ENCODE measurements around the gene GSAP. TPM values are rescaled to one million over a fixed set of nuclear protein-coding genes. Genes with fewer than 3 reads are reported as not detected.

Gene GSAP
- total and polyA plus RNA-seq, 2 of the 4 experiments (the other 2 are of a cell fraction) = 1.6 to 1.8 TPM

- no peak for TF ChIP-seq NFE2L2 (IDR thresholded peaks at IDR 0.05; ENCODE audit: low read depth, low read length)
- no peak for TF ChIP-seq CHD1 (IDR thresholded peaks at IDR 0.05; ENCODE audit: low read depth, low read length)
Observed at GRCh38 chr7:77409005-77409738, 7.0 kb downstream of the GSAP start (continued).

DNA sequence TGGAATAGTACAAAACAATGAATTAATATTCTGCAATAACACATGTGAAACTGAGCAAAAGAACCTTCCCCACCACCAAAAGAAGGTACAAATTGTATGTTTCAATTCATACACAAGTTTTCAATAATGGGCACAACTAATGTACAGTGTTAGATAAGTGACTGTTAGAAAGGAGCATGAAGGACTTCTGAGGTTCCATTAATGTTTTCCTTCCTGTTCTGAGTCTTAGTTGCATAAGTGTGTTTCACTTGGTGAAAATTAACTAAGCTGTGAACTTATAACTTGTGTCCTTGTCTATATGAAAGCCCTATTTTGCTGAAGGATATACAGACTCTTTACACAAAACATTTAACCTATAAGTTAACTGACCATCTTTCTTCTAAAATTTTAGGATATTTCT, 8.2 kb downstream of the GSAP start:
- Histone ChIP-seq H2BK15ac (ENCODE audit: low read depth, low read length) (no peak overlapping the region), H2AFZ (replicated peaks; ENCODE audit: low read length, poor library complexity) (no peak overlapping the region), H2BK5ac (ENCODE audit: low read depth, low read length, poor library complexity, severe bottlenecking) (no peak overlapping the region), H4K8ac (ENCODE audit: low read depth in 2 of 2, low read length in 2 of 2) (no peak overlapping the region), H3K23ac (ENCODE audit: low read depth, low read length) (no peak overlapping the region), H3K4me3 (ENCODE audit: insufficient read depth, low read depth, low read length) (no peak overlapping the region), H3K4ac (ENCODE audit: low read depth, low read length) (no peak overlapping the region), H2AK5ac (ENCODE audit: low read depth, low read length) (no peak overlapping the region), H3K9me1 (ENCODE audit: insufficient read depth, low read length) (peaks cover 7% of the 10 kb centered on the region; the same call in 1 of the 2 replicates), H3K18ac (ENCODE audit: low read depth, low read length) (no peak overlapping the region; the same call in 1 of the 2 replicates), H3K27me3 (ENCODE audit: control insufficient read depth, insufficient read depth, low read length) (no peaks in the 10 kb centered on the region), H3K4me1 (ENCODE audit: control insufficient read depth, insufficient read depth, low read length) (peaks cover 3% of the 10 kb centered on the region; the same call in 1 of the 2 replicates), H3K4me2 (ENCODE audit: low read depth, low read length) (no peak overlapping the region), H2AK9ac (replicated peaks; ENCODE audit: low read depth, low read length, poor library complexity) (no peak overlapping the region), H4K5ac (ENCODE audit: low read depth, low read length) (no peak overlapping the region), H4K20me1 (ENCODE audit: insufficient read depth, low read length) (no peaks in the 10 kb centered on the region), H4K91ac (ENCODE audit: insufficient read depth, low read depth, low read length) (no peak overlapping the region), H3K14ac (replicated peaks; ENCODE audit: low read depth, low read length) (no peak overlapping the region), H3K9ac (ENCODE audit: low read depth, low read length) (no peak overlapping the region), H3K36me3 (ENCODE audit: control insufficient read depth, insufficient read depth, low read length) (no peaks in the 10 kb centered on the region), H2BK20ac (ENCODE audit: low read depth, low read length) (no peak overlapping the region), H3K56ac (ENCODE audit: extremely low read depth, insufficient read depth, low read length) (no peak overlapping the region), H3K79me1 (ENCODE audit: low read depth in 1 of 2, low read length in 2 of 2) (0 out of 4 replicates have a peak, but pooled peaks cover 0 to 5% of the 10 kb centered on the region in 2 experiments), H3K27ac (ENCODE audit: insufficient read depth, low read length) (no peak overlapping the region), H3K9me3 (ENCODE audit: control insufficient read depth, insufficient read depth, low read length) (no peaks in the 10 kb centered on the region), H2BK120ac (ENCODE audit: low read depth, low read length) (no peak overlapping the region)
- no peak for DNase-seq
- in situ Hi-C loops (cut with MboI; ENCODE audit: low sequenced_read_pairs) = no loop called here
- ATAC-seq (ENCODE audit: low read depth) = no peak
- POLR2A ChIA-PET (ENCODE audit: unreplicated experiment) = no interaction called here
- BruUV-seq (replicated peaks) = no TSS peak
- intact Hi-C loops (cut with micrococcal nuclease) = no loop called here
- CTCF ChIA-PET = no interaction called here
- dilution Hi-C loops (cut with HindIII; ENCODE audit: low sequenced_read_pairs, unreplicated experiment) = no loop called here
- TF ChIP-seq NFE2L2 (IDR thresholded peaks at IDR 0.05; ENCODE audit: low read depth, low read length) (no peak), CEBPB (IDR thresholded peaks at IDR 0.05; ENCODE audit: low read depth, low read length) (no peak), RFX5 (IDR thresholded peaks at IDR 0.05; ENCODE audit: low read depth, low read length) (no peak), CTCF (conservative IDR thresholded peaks at IDR 0.05; ENCODE audit: low read depth, low read length) (no peak), MXI1 (IDR thresholded peaks at IDR 0.05; ENCODE audit: borderline replicate concordance, low read depth, low read length) (no peak), USF2 (IDR thresholded peaks at IDR 0.05; ENCODE audit: low read depth, low read length) (no peak), FOS (IDR thresholded peaks at IDR 0.05; ENCODE audit: low read depth, low read length) (no peak), RCOR1 (IDR thresholded peaks at IDR 0.05; ENCODE audit: insufficient replicate concordance, low read length) (no peak), BHLHE40 (IDR thresholded peaks at IDR 0.05; ENCODE audit: low read depth, low read length) (no peak), ELK1 (IDR thresholded peaks at IDR 0.05; ENCODE audit: borderline replicate concordance, low read depth, low read length) (no peak), MAFK (IDR thresholded peaks at IDR 0.05; ENCODE audit: low read depth, low read length) (no peak), RAD21 (IDR thresholded peaks at IDR 0.05; ENCODE audit: low read length) (no peak), CHD1 (IDR thresholded peaks at IDR 0.05; ENCODE audit: low read depth, low read length) (no peak)

All from IMR-90 (cell line).